T-helper 1 cell treated with Interleukin-12 subunit alpha and Interleukin-12 subunit beta and Interleukin-4 antibody, amounts not matched to agents 30 ng/mL and 1 ng/mL, for 36 hours (primary cell): ENCODE measurements around the gene GPR35. TPM values are rescaled to one million over a fixed set of nuclear protein-coding genes. Genes with fewer than 3 reads are reported as not detected.

Experiments used
- intact Hi-C: fragments of 100-400 bp; cut with micrococcal nuclease; formaldehyde crosslinking; loops from one replicate; pipeline ENCODE4 v1.15.1; 2024
- total RNA-seq: library from RNA; stranded (reverse); gene quantifications from 2 replicates; pipeline ENCODE4 v1.2.3, GENCODE V29; 2022

GPR35 gene
- 13.5 and 16.6 TPM in 2 replicates for total RNA-seq

- intact Hi-C loops: loop anchor here (1.0 kb wide), 4 partner anchors 39 to 111 kb away; partner anchors contain the start of gene CAPN10
These were observed at the start of gene GPR35 for GRCh38 chr2:240624950-240625621. Gene GPR35 (plus strand): TSS chr2:240625480. CDS start chr2:240629953, 4,473 bp downstream.

- intact Hi-C loops: no loop called here
These were observed 49.2 kb upstream of the GPR35 start for GRCh38 chr2:240576036-240576435.

- intact Hi-C loops: no loop called here
These were observed 48.7 kb upstream of the GPR35 start for GRCh38 chr2:240576436-240577205.

GRCh38 chr2:240577281-240578109, 47.8 kb upstream of the GPR35 start:
- intact Hi-C loops: no loop called here

- intact Hi-C loops: no loop called here
These were observed 47.2 kb upstream of the GPR35 start for GRCh38 chr2:240578110-240578450.

- intact Hi-C loops: no loop called here
These were observed 46.8 kb upstream of the GPR35 start for GRCh38 chr2:240578488-240578887.

- intact Hi-C loops: loop anchor here (1.0 kb wide), 1 partner anchor 13 kb away; no protein-coding TSS in a partner anchor
These were observed 46.1 kb upstream of the GPR35 start for GRCh38 chr2:240579071-240579762.

GRCh38 chr2:240579771-240580614, 45.3 kb upstream of the GPR35 start:
- intact Hi-C loops: loop anchor here (1.0 kb wide), 1 partner anchor 14 kb away; no protein-coding TSS in a partner anchor

GRCh38 chr2:240581811-240582210, 43.5 kb upstream of the GPR35 start:
- intact Hi-C loops: no loop called here

- intact Hi-C loops: no loop called here
These were observed 42.5 kb upstream of the GPR35 start for GRCh38 chr2:240582781-240583180.

GRCh38 chr2:240583774-240584173, 41.5 kb upstream of the GPR35 start:
- intact Hi-C loops: no loop called here

- intact Hi-C loops: no loop called here
These were observed 40.7 kb upstream of the GPR35 start for GRCh38 chr2:240584486-240585031.

GRCh38 chr2:240585101-240585500, 40.2 kb upstream of the GPR35 start:
- intact Hi-C loops: no loop called here

- intact Hi-C loops: loop anchor here (1.0 kb wide), 9 partner anchors 19 to 1296 kb away; partner anchors contain the start of genes GPR35, HDLBP, SEPTIN2 and STK25
These were observed 39.5 kb upstream of the GPR35 start for GRCh38 chr2:240585681-240586197.

- intact Hi-C loops: loop anchor here (1.0 kb wide), 9 partner anchors 20 to 1295 kb away; partner anchors contain the start of genes GPR35, HDLBP, SEPTIN2 and STK25
These were observed 38.9 kb upstream of the GPR35 start, which contains the start of gene CAPN10 for GRCh38 chr2:240586198-240586918. Gene CAPN10 (plus strand): TSS chr2:240586734. CDS start chr2:240586912, 178 bp downstream.

- intact Hi-C loops: loop anchor here (1.0 kb wide), 9 partner anchors 21 to 1294 kb away; partner anchors contain the start of genes GPR35, HDLBP, SEPTIN2 and STK25
These were observed 38.1 kb upstream of the GPR35 start for GRCh38 chr2:240586919-240587800.

GRCh38 chr2:240588006-240588655, 37.1 kb upstream of the GPR35 start:
- intact Hi-C loops: no loop called here
